WERI-Rb-1 (cell line): ENCODE results near the gene FRZB.

Experiments
- DNase-seq: peaks from one replicate; pipeline ENCODE4 v3.0.0-alpha.2; 2020
- H3K27ac ChIP-seq: fragments of 250-450 bp; sonication (Bioruptor Pico); 2 replicates; pipeline ENCODE4 v1.5.1; 2020; ENCODE audit warnings: mild to moderate bottlenecking, moderate library complexity
- H3K27me3 ChIP-seq: fragments of 250-450 bp; sonication (Bioruptor Pico); 2 replicates; pipeline ENCODE4 v1.5.1; 2021; ENCODE audit warnings: mild to moderate bottlenecking, low read depth, moderate library complexity; ENCODE audit not compliant: insufficient read depth, severe bottlenecking
- H3K36me3 ChIP-seq: fragments of 250-450 bp; sonication (Bioruptor Pico); 2 replicates; pipeline ENCODE4 v1.5.1; 2020; ENCODE audit warnings: mild to moderate bottlenecking, moderate library complexity
- H3K4me3 ChIP-seq: 2 replicates; pipeline ENCODE4 v1.5.1; 2011; ENCODE audit warnings: low read depth, mild to moderate bottlenecking, control low read depth, low read length
- H3K9me3 ChIP-seq: fragments of 250-450 bp; sonication (Bioruptor Pico); 2 replicates; pipeline ENCODE4 v1.5.1; 2021; ENCODE audit warnings: mild to moderate bottlenecking, moderate library complexity; ENCODE audit not compliant: severe bottlenecking
- TF ChIP-seq, protein P1 (sequence below): IDR thresholded peaks from 2 replicates; pipeline ENCODE4 v1.5.1; 2011; ENCODE audit warnings: low read depth, mild to moderate bottlenecking, control low read depth, inconsistent platforms, low read length

Gene FRZB

DNA sequence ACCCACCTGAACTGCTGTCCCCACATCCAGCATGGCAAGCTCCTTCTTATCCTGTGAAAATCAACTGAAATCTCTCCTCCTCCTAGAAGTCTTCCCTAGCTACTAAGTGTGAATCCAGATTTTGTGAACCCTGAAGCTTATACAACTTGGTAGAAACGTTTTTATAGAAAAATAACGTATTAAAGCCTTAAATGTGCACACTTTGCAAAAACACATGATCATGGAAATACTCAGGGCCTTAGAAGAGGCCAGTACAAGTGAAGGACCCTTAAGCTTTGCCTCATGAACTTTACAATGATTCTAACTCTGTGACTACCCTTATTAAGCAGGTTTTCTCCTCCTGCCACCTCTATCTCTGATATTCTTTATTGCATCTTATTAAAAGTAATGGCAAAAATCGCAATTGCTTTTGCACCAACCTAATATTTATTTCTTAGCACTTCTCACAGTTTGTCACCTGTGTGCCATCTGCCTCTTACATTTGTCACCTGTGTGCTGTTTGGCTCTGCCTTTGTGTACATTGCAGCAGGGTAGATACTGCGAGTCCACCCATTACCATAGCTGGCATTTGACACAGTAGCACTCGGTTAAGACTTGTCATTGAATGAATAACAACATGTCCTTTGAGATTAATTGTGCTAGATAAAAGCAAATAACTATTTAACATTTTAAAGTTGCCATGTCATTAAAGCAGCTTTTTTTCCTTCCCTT, 42.2 kb downstream of the FRZB start:
- no peaks in the 10 kb centered on the region for H3K9me3 ChIP-seq
- no peaks in the 10 kb centered on the region for H3K36me3 ChIP-seq
- no peak overlapping the region for H3K27ac ChIP-seq
- DNase-seq, result no peak
- no peak overlapping the region for H3K4me3 ChIP-seq
- TF ChIP-seq, protein P1, sequence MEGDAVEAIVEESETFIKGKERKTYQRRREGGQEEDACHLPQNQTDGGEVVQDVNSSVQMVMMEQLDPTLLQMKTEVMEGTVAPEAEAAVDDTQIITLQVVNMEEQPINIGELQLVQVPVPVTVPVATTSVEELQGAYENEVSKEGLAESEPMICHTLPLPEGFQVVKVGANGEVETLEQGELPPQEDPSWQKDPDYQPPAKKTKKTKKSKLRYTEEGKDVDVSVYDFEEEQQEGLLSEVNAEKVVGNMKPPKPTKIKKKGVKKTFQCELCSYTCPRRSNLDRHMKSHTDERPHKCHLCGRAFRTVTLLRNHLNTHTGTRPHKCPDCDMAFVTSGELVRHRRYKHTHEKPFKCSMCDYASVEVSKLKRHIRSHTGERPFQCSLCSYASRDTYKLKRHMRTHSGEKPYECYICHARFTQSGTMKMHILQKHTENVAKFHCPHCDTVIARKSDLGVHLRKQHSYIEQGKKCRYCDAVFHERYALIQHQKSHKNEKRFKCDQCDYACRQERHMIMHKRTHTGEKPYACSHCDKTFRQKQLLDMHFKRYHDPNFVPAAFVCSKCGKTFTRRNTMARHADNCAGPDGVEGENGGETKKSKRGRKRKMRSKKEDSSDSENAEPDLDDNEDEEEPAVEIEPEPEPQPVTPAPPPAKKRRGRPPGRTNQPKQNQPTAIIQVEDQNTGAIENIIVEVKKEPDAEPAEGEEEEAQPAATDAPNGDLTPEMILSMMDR, result no peak
- H3K27me3 ChIP-seq, result no peaks in the 10 kb centered on the region

- Histone ChIP-seq H3K27ac (no peak overlapping the region; the same call in 1 of the 2 replicates), H3K27me3 (no peaks in the 10 kb centered on the region), H3K4me3 (no peak overlapping the region), H3K36me3 (no peaks in the 10 kb centered on the region), H3K9me3 (no peaks in the 10 kb centered on the region)
- TF ChIP-seq, protein P1, result no peak
- DNase-seq, result no peak
Observed at GRCh38 chr2:182822733-182823132, 43.7 kb downstream of the FRZB start.

DNA sequence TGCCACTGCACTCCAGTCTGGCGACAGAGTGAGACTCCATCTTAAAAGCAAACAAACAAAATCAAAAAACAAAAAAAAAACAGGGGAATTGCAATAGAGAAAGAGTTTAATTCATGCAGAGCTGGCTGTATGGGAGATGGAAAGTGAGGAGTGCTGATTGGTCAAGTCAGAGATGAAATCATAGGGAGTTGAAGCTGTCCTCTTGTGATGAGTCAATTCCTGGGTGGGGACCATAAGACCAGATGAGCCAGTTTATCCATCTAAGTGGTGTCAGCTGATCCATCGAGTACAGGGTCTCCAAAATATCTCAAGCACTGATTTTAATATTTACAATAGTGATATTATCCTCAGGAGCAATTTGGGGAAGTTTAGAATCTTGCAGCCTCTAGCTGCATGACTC, 45.3 kb downstream of the FRZB start:
- Histone ChIP-seq H3K9me3 (no peaks in the 10 kb centered on the region), H3K36me3 (no peaks in the 10 kb centered on the region), H3K27me3 (no peaks in the 10 kb centered on the region), H3K27ac (no peak overlapping the region), H3K4me3 (no peak overlapping the region)
- DNase-seq, result no peak
- TF ChIP-seq, protein P1, result no peak

GRCh38 chr2:182819412-182819811, 47.0 kb downstream of the FRZB start:
- Histone ChIP-seq H3K9me3 (no peaks in the 10 kb centered on the region), H3K36me3 (no peaks in the 10 kb centered on the region), H3K27me3 (no peaks in the 10 kb centered on the region), H3K27ac (no peak overlapping the region), H3K4me3 (no peak overlapping the region)
- DNase-seq, result no peak
- TF ChIP-seq, protein P1, result no peak

GRCh38 chr2:182818925-182819324, 47.5 kb downstream of the FRZB start:
- TF ChIP-seq, protein P1, result no peak
- DNase-seq, result no peak
- H3K27me3 ChIP-seq, result no peaks in the 10 kb centered on the region
- no peak overlapping the region for H3K4me3 ChIP-seq
- H3K27ac ChIP-seq, result no peak overlapping the region
- H3K9me3 ChIP-seq, result no peaks in the 10 kb centered on the region
- H3K36me3 ChIP-seq, result no peaks in the 10 kb centered on the region

- TF ChIP-seq, protein P1, result no peak
- Histone ChIP-seq H3K27me3 (no peaks in the 10 kb centered on the region), H3K36me3 (no peaks in the 10 kb centered on the region), H3K27ac (no peak overlapping the region), H3K9me3 (no peaks in the 10 kb centered on the region), H3K4me3 (no peak overlapping the region)
- DNase-seq, result no peak
Observed at GRCh38 chr2:182818501-182818900, 47.9 kb downstream of the FRZB start.
